BLaER1 treated with 17β-estradiol and CSF1 and Interleukin-3, amounts not matched to agents 10 nM and 100 nM (cell line): ENCODE measurements around the gene AP3S1.
"Not testable (repeated sequence)": the region's sequence is repeated elsewhere in the genome, so short reads cannot be mapped to it uniquely, and the experiment has no call there.

Experiments used
- H3K27ac ChIP-seq, 11 experiments: shearing (Covaris generic); formaldehyde crosslinking; 2 replicates each; pipeline ENCODE4 v1.8.1; 2022
- H3K27me3 ChIP-seq, 11 experiments: shearing (Covaris generic); formaldehyde crosslinking; 2 replicates each; pipeline ENCODE4 v1.8.1; 2022
- H3K36me3 ChIP-seq, 11 experiments: shearing (Covaris generic); formaldehyde crosslinking; 2 replicates each; pipeline ENCODE4 v1.8.1; 2022
- H3K4me1 ChIP-seq, 10 experiments: shearing (Covaris generic); formaldehyde crosslinking; 2 replicates each; pipeline ENCODE4 v1.8.1; 2022
- H3K4me2 ChIP-seq, 11 experiments: shearing (Covaris generic); formaldehyde crosslinking; 2 replicates each; pipeline ENCODE4 v1.8.1; 2022
- H3K4me3 ChIP-seq, 10 experiments: shearing (Covaris generic); formaldehyde crosslinking; 2 replicates each; pipeline ENCODE4 v1.8.1; 2022
- H3K9ac ChIP-seq, 11 experiments: shearing (Covaris generic); formaldehyde crosslinking; 2 replicates each; pipeline ENCODE4 v1.8.1; 2022
- H3K9me3 ChIP-seq, 11 experiments: shearing (Covaris generic); formaldehyde crosslinking; replicated peaks in 1 of 11; 2 replicates each; pipeline ENCODE4 v1.8.1; 2022
- H4K20me1 ChIP-seq, 11 experiments: shearing (Covaris generic); formaldehyde crosslinking; 2 replicates each; pipeline ENCODE4 v1.8.1; 2022
- Cebpa-rat ChIP-seq, 11 experiments: shearing (Covaris generic); IDR thresholded peaks; 2 replicates each; pipeline ENCODE4 v1.8.1; 2022

Gene AP3S1

GRCh38 chr5:115841382-115842088, at the start of gene AP3S1, which contains the start of gene ATG12:
AP3S1 (plus strand) TSS chr5:115841935; CDS start chr5:115842038, 103 bp downstream.
ATG12 (minus strand) TSS chr5:115841565; CDS start chr5:115841552, 13 bp downstream.
- Histone ChIP-seq H3K4me1 (peaks cover 34 to 54% (median 47%) of the 10 kb centered on the region in 10 experiments), H3K4me3 (peak within 1 kb of the TSS; percentile 84 to 96 (median 92)), H3K27me3 (no peaks in the 10 kb centered on the region), H3K9ac (peak within 1 kb of the TSS; percentile 88 to 95 (median 93)), H4K20me1 (peaks cover 33 to 78% (median 68%) of the 10 kb centered on the region in 11 experiments; a peak in 21 of 22 replicates), H3K9me3 (no peaks in the 10 kb centered on the region), H3K27ac (peak within 1 kb of the TSS; percentile 90 to 99 (median 95)), H3K36me3 (peaks cover 12 to 23% (median 18%) of the 10 kb centered on the region in 11 experiments), H3K4me2 (peak within 1 kb of the TSS; percentile 85 to 98 (median 90))
- no peak for TF ChIP-seq Cebpa-rat (IDR thresholded peaks at IDR 0.05)

DNA sequence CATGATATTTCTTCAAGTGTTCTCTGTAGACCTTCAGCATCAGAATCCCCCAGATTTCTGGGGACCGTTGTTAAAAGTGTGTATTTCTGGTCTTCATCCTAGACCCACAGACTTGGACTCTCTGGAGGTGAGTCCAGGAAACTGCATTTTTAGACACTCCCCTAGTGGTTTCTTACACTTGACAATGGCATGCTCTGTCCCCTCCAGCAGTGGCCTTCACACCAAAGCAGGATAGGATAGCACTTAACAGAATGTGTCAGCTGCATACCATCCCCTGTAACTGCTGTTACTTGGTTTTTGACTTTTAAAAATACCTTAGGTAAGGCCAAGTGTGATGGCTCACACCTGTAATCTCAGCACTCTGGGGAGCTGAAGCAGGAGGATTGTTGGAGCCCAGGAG, 46.0 kb upstream of the AP3S1 start:
- Histone ChIP-seq H3K27ac (no peak overlapping the region), H3K4me1 (no peaks in the 10 kb centered on the region), H4K20me1 (no peaks in the 10 kb centered on the region), H3K4me3 (no peak overlapping the region), H3K9me3 (no peaks in the 10 kb centered on the region), H3K27me3 (no peaks in the 10 kb centered on the region), H3K4me2 (no peak overlapping the region), H3K36me3 (no peaks in the 10 kb centered on the region), H3K9ac (no peak overlapping the region)
- no peak for TF ChIP-seq Cebpa-rat (IDR thresholded peaks at IDR 0.05)

GRCh38 chr5:115796656-115797055, 45.1 kb upstream of the AP3S1 start:
- H3K27me3 ChIP-seq, result no peaks in the 10 kb centered on the region
- H3K4me2 ChIP-seq, result no peak overlapping the region
- TF ChIP-seq Cebpa-rat (IDR thresholded peaks at IDR 0.05), result no peak
- H3K9ac ChIP-seq, result no peak overlapping the region
- H3K4me1 ChIP-seq, result no peaks in the 10 kb centered on the region
- H3K36me3 ChIP-seq, result no peaks in the 10 kb centered on the region
- no peak overlapping the region for H3K27ac ChIP-seq
- H3K4me3 ChIP-seq, result no peak overlapping the region
- H4K20me1 ChIP-seq, result no peaks in the 10 kb centered on the region
- H3K9me3 ChIP-seq, result no peaks in the 10 kb centered on the region

DNA sequence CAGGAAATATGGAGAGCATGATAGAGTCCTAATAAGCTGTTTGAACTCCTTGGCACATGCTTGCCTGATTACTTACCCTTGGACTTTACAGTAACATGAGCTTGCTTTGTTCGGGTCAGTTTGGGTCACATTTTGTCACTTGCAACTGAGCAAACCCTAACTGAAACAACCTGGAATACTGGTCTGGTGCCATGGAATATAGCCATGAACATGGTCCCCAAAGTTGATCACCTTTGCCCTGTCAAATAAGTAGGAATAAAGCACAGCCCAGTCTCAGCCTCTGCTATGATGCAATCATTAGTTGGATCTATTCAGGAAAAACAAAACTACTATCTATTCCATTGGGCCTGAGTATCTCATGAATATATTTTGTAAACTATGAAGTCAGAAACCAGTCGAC, 43.5 kb upstream of the AP3S1 start:
- peak in 1 of 11 experiments; percentile 33; a peak in 1 of 22 replicates for TF ChIP-seq Cebpa-rat (IDR thresholded peaks at IDR 0.05)
- no peaks in the 10 kb centered on the region for H4K20me1 ChIP-seq
- H3K4me3 ChIP-seq, result no peak overlapping the region

DNA sequence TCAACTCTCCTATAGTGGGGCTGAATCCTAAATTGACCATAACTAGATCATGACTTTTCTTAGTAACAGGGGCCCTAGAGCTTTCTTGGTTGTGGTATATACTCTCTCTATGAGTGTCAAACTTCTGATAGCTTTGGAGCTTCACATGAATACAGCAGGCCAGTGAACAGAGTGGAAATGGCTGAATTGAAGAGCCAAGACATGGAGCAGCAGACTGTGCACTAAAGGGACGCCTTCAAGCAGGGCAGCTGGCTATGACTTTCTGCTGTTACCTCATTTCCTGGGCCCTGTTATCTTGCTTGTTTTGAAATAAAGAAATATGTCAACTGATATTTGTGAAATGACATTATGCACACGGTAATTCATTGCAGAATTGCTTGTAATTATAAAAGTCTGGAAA, 41.6 kb upstream of the AP3S1 start:
- Histone ChIP-seq H3K36me3 (no peaks in the 10 kb centered on the region), H3K9ac (no peak overlapping the region), H3K9me3 (no peaks in the 10 kb centered on the region), H3K27ac (no peak overlapping the region), H3K4me2 (no peak overlapping the region), H4K20me1 (no peaks in the 10 kb centered on the region), H3K27me3 (no peaks in the 10 kb centered on the region), H3K4me3 (no peak overlapping the region), H3K4me1 (no peaks in the 10 kb centered on the region)
- TF ChIP-seq Cebpa-rat (IDR thresholded peaks at IDR 0.05), result no peak

More for the DNA sequence above, 43.5 kb upstream of the AP3S1 start:
- H3K4me2 ChIP-seq, result no peak overlapping the region
- no peak overlapping the region for H3K27ac ChIP-seq
- H3K9ac ChIP-seq, result no peak overlapping the region
- H3K9me3 ChIP-seq, result no peaks in the 10 kb centered on the region
- no peaks in the 10 kb centered on the region for H3K36me3 ChIP-seq
- H3K4me1 ChIP-seq, result no peaks in the 10 kb centered on the region
- no peaks in the 10 kb centered on the region for H3K27me3 ChIP-seq

DNA sequence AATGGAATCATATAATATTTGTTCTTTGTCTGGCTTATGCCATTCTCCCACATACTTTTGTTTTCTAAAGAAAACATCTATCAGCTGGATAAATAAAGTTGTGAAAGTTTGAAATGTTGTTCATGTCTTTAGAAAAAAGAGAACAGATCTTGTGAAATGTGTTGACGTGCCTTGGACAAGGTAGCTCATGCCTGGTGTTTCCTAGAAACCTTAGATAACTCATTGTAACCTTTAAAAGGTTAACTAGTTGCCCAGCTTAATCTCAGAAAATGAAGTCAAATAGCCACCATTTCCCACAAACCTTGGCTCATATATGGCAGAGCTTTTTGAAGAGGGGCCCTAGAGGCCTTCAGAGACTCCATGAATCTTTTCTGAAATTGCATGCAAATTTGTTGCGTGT, 40.6 kb upstream of the AP3S1 start:
- Histone ChIP-seq H4K20me1 (no peaks in the 10 kb centered on the region), H3K27me3 (no peaks in the 10 kb centered on the region)
- no peak for TF ChIP-seq Cebpa-rat (IDR thresholded peaks at IDR 0.05)

GRCh38 chr5:115801984-115802383, 39.8 kb upstream of the AP3S1 start:
- no peak overlapping the region for H3K4me2 ChIP-seq
- no peak overlapping the region for H3K27ac ChIP-seq
- no peaks in the 10 kb centered on the region for H3K27me3 ChIP-seq
- no peak for TF ChIP-seq Cebpa-rat (IDR thresholded peaks at IDR 0.05)
- H3K9me3 ChIP-seq, result no peaks in the 10 kb centered on the region
- H3K4me3 ChIP-seq, result no peak overlapping the region
- H3K36me3 ChIP-seq, result no peaks in the 10 kb centered on the region
- H3K9ac ChIP-seq, result no peak overlapping the region
- no peaks in the 10 kb centered on the region for H4K20me1 ChIP-seq
- peaks cover 0 to under 1% (median 0%) of the 10 kb centered on the region in 10 experiments; a peak in 1 of 20 replicates for H3K4me1 ChIP-seq

More for the DNA sequence above, 40.6 kb upstream of the AP3S1 start:
- Histone ChIP-seq H3K9ac (no peak overlapping the region), H3K9me3 (no peaks in the 10 kb centered on the region), H3K27ac (no peak overlapping the region), H3K4me1 (no peaks in the 10 kb centered on the region), H3K4me2 (no peak overlapping the region), H3K4me3 (no peak overlapping the region), H3K36me3 (no peaks in the 10 kb centered on the region)

DNA sequence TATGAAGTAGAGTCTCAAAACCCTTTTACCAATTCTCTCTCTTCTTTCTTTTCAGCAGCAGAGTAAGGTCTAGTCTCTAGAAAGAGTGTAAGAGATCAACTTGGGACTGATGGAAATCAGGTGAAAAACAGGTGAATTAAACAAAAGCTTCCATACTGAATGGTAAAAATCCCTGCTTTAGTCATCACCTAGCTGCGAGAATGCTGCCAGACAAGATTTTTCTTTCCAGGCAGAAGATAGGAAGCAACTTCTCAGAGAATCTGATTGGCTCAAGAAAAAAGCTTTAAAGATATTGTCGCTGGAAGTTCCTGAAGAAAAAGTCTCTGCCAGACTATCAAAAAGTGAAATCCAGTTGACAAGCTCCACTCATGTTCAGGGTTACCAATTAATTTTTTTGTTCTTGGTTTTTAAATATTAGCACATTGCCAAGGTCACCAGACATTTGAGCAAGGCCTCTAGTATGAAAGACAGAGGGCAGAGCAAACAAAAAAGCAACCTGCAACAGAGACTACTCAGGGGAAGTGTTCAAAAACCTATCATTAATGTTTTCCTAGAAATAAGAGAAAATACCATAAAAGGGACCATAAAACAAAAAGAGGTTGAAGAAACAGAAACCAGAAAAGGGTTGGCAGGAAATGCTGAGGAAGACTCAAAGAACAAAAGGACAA, 34.6 kb upstream of the AP3S1 start:
- H3K9ac ChIP-seq, result no peak overlapping the region
- H3K4me3 ChIP-seq, result no peak overlapping the region
- no peak overlapping the region for H3K27ac ChIP-seq
- no peaks in the 10 kb centered on the region for H4K20me1 ChIP-seq
- TF ChIP-seq Cebpa-rat (IDR thresholded peaks at IDR 0.05), result no peak
- H3K4me2 ChIP-seq, result peak overlapping the region in 1 of 11 experiments; percentile 16; a peak in 1 of 22 replicates
- no peaks in the 10 kb centered on the region for H3K27me3 ChIP-seq
- H3K4me1 ChIP-seq, result peaks cover 0 to 5% (median 0%) of the 10 kb centered on the region in 10 experiments; a peak in 1 of 20 replicates
- H3K36me3 ChIP-seq, result no peaks in the 10 kb centered on the region
- H3K9me3 ChIP-seq, result no peaks in the 10 kb centered on the region

DNA sequence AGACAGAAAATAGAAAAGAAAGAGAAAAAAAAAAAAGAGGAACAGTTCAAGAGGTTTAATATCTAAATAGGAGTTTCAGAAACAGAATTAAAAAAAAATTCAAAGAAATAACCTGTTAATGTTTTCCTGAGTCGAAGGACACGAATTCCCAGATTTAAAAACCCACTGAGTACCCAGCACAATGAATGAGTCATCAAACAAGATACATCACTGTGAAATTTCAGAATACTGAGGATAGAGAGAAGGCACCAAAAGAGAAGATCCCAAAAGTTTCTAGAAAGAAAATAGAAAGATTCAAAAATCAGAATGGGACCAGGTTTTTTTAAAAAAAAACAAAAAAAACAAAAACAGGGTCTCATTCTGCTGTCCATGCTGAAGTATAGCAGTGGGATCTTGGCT, 34.1 kb upstream of the AP3S1 start:
- Histone ChIP-seq H3K27ac (no peak overlapping the region), H3K36me3 (no peaks in the 10 kb centered on the region), H3K9ac (no peak overlapping the region), H3K4me3 (no peak overlapping the region), H3K27me3 (0 out of 22 replicates have a peak, but pooled peaks cover 0 to 2% (median 0%) of the 10 kb centered on the region in 11 experiments), H4K20me1 (no peaks in the 10 kb centered on the region), H3K4me2 (peak overlapping the region in 1 of 11 experiments; percentile 16; a peak in 1 of 22 replicates), H3K4me1 (peaks cover 0 to 5% (median 0%) of the 10 kb centered on the region in 10 experiments; a peak in 1 of 20 replicates), H3K9me3 (no peaks in the 10 kb centered on the region)
- TF ChIP-seq Cebpa-rat (IDR thresholded peaks at IDR 0.05), result no peak

DNA sequence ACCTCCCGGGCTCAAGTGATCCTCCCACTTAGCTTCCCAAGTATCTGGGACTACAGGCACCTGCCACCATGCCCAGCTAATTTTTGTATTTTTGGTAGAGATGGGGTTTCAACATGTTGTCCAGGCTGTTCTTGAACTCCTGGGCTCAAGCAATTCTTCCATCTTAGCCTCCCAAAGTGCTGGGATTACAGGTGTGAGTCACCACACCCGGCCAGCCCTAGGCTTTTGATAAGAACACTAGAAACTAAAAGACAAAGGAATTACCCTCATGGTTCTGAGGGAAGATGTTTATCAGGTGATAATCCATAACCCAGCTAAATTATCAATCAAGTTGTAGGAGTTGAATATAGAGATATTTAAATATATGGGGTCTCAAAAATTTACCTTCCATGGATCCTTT, 33.7 kb upstream of the AP3S1 start:
- not testable (repeated sequence) for H3K4me2 ChIP-seq, H3K27me3 ChIP-seq, H3K9me3 ChIP-seq, H4K20me1 ChIP-seq, H3K9ac ChIP-seq, H3K4me1 ChIP-seq, H3K36me3 ChIP-seq, H3K27ac ChIP-seq, H3K4me3 ChIP-seq
